IMR-90 (cell line): ENCODE data around the gene ASF1A. TPM values are rescaled to one million over a fixed set of nuclear protein-coding genes. Genes with fewer than 3 reads are reported as not detected.

ENCODE experiments used
- ATAC-seq: fragments of 200-7000 bp; cut with Tn5 transposase; 2 replicates; pipeline ENCODE4 v1.9.1; 2020; ENCODE audit warnings: low read depth, mild to moderate bottlenecking, moderate library complexity
- BruUV-seq: library from RNA; stranded (reverse); fragments of 400-500 nt; replicated peaks from 2 replicates; lab custom pipeline; 2021; lab: Mats Ljungman, UMichigan
- CTCF ChIA-PET: fragments of 300-600 bp; formaldehyde crosslinking; extraction: SDS; loops from one replicate; lab custom pipeline; 2021; ENCODE audit warnings: antibody characterized with exemption; lab: Yijun Ruan, JAX
- POLR2A ChIA-PET: fragments of 300-600 bp; sonication (Branson Sonifier 250); formaldehyde crosslinking; loops from one replicate; lab custom pipeline; 2022; ENCODE audit warnings: antibody characterized with exemption; ENCODE audit not compliant: unreplicated experiment; lab: Charles Lee
- DNase-seq: peaks from one replicate; pipeline ENCODE4 v3.0.0; 2013
- H2AFZ ChIP-seq: replicated peaks from 2 replicates; pipeline ENCODE3; 2013; ENCODE audit warnings: low read length, mild to moderate bottlenecking; ENCODE audit not compliant: poor library complexity
- H2AK5ac ChIP-seq: 2 replicates; pipeline ENCODE4 v1.6.1; 2013; ENCODE audit warnings: low read depth, low read length, inconsistent platforms
- H2AK9ac ChIP-seq: replicated peaks from 2 replicates; pipeline ENCODE3; 2013; ENCODE audit warnings: mild to moderate bottlenecking, low read depth, low read length, moderate library complexity; ENCODE audit not compliant: poor library complexity
- H2BK120ac ChIP-seq: 2 replicates; pipeline ENCODE4 v1.6.1; 2013; ENCODE audit warnings: low read depth, low read length, inconsistent platforms
- H2BK15ac ChIP-seq: 3 replicates; pipeline ENCODE4 v1.6.1; 2013; ENCODE audit warnings: low read depth, low read length, inconsistent platforms
- H2BK20ac ChIP-seq: 2 replicates; pipeline ENCODE4 v1.6.1; 2013; ENCODE audit warnings: low read depth, mild to moderate bottlenecking, inconsistent platforms, low read length, moderate library complexity
- H2BK5ac ChIP-seq: 2 replicates; pipeline ENCODE4 v1.6.1; 2013; ENCODE audit warnings: mild to moderate bottlenecking, low read depth, low read length, inconsistent platforms; ENCODE audit not compliant: poor library complexity, severe bottlenecking
- H3K14ac ChIP-seq: replicated peaks from 2 replicates; pipeline ENCODE4 v1.6.1; 2013; ENCODE audit warnings: low read depth, low read length, inconsistent platforms
- H3K18ac ChIP-seq: 2 replicates; pipeline ENCODE4 v1.6.1; 2013; ENCODE audit warnings: low read depth, low read length, control low read depth
- H3K23ac ChIP-seq: 2 replicates; pipeline ENCODE4 v1.6.1; 2013; ENCODE audit warnings: low read depth, low read length, inconsistent platforms
- H3K27ac ChIP-seq: 2 replicates; pipeline ENCODE4 v1.5.1; 2013; ENCODE audit warnings: mild to moderate bottlenecking, control low read depth, low read length; ENCODE audit not compliant: insufficient read depth
- H3K27me3 ChIP-seq: 2 replicates; pipeline ENCODE4 v1.6.1; 2013; ENCODE audit warnings: low read length; ENCODE audit not compliant: control insufficient read depth, insufficient read depth
- H3K36me3 ChIP-seq: 2 replicates; pipeline ENCODE4 v1.6.1; 2013; ENCODE audit warnings: low read length, mixed read lengths; ENCODE audit not compliant: control insufficient read depth, insufficient read depth
- H3K4ac ChIP-seq: 2 replicates; pipeline ENCODE4 v1.6.1; 2013; ENCODE audit warnings: low read depth, low read length, inconsistent platforms
- H3K4me1 ChIP-seq: 2 replicates; pipeline ENCODE4 v1.6.1; 2013; ENCODE audit warnings: low read length, mixed read lengths; ENCODE audit not compliant: control insufficient read depth, insufficient read depth
- H3K4me2 ChIP-seq: 2 replicates; pipeline ENCODE4 v1.6.1; 2013; ENCODE audit warnings: low read depth, mild to moderate bottlenecking, control low read depth, low read length, moderate library complexity
- H3K4me3 ChIP-seq: 2 replicates; pipeline ENCODE4 v1.5.1; 2013; ENCODE audit warnings: low read depth, mild to moderate bottlenecking, control low read depth, low read length, moderate library complexity; ENCODE audit not compliant: insufficient read depth
- H3K56ac ChIP-seq: 2 replicates; pipeline ENCODE4 v1.6.1; 2013; ENCODE audit warnings: low read length, inconsistent platforms; ENCODE audit not compliant: insufficient read depth; ENCODE audit errors: extremely low read depth
- H3K79me1 ChIP-seq, 2 experiments: 2 replicates each; pipeline ENCODE4 v1.6.1; 2013; ENCODE audit warnings: low read length in 2 of 2, inconsistent platforms in 1 of 2, low read depth in 1 of 2
- H3K9ac ChIP-seq: 2 replicates; pipeline ENCODE4 v1.6.1; 2013; ENCODE audit warnings: low read depth, low read length, control low read depth
- H3K9me1 ChIP-seq: 2 replicates; pipeline ENCODE4 v1.6.1; 2013; ENCODE audit warnings: low read length, inconsistent platforms; ENCODE audit not compliant: insufficient read depth
- H3K9me3 ChIP-seq: 2 replicates; pipeline ENCODE4 v1.6.1; 2013; ENCODE audit warnings: low read length; ENCODE audit not compliant: control insufficient read depth, insufficient read depth
- H4K20me1 ChIP-seq: 2 replicates; pipeline ENCODE4 v1.6.1; 2013; ENCODE audit warnings: low read length, inconsistent platforms; ENCODE audit not compliant: insufficient read depth
- H4K5ac ChIP-seq: 2 replicates; pipeline ENCODE4 v1.6.1; 2013; ENCODE audit warnings: mild to moderate bottlenecking, low read depth, low read length, control low read depth
- H4K8ac ChIP-seq, 2 experiments: 2 replicates each; pipeline ENCODE4 v1.6.1; 2013; ENCODE audit warnings: low read depth in 2 of 2, low read length in 2 of 2, control low read depth in 1 of 2, inconsistent platforms in 1 of 2
- H4K91ac ChIP-seq: 2 replicates; pipeline ENCODE4 v1.6.1; 2013; ENCODE audit warnings: low read depth, low read length, inconsistent platforms; ENCODE audit not compliant: insufficient read depth
- BHLHE40 ChIP-seq: fragments of 150-350 bp; IDR thresholded peaks from 2 replicates; pipeline ENCODE4 v1.6.1; 2016; ENCODE audit warnings: mild to moderate bottlenecking, low read depth, low read length
- FOS ChIP-seq: fragments of 150-350 bp; IDR thresholded peaks from 2 replicates; pipeline ENCODE4 v1.6.1; 2016; ENCODE audit warnings: low read depth, low read length
- RAD21 ChIP-seq: IDR thresholded peaks from 2 replicates; pipeline ENCODE4 v1.6.1; 2012; ENCODE audit warnings: low read length, improper control_type of control experiment
- RCOR1 ChIP-seq: IDR thresholded peaks from 2 replicates; pipeline ENCODE4 v1.6.1; 2012; ENCODE audit warnings: mild to moderate bottlenecking, low read length, improper control_type of control experiment; ENCODE audit not compliant: insufficient replicate concordance
- WGBS, 2 experiments: methylation state at CpG; one replicate each; pipeline versions ENCODE4 v1.1.5 to v1.1.7; 2013; ENCODE audit warnings: missing lambda C conversion rate in 2 of 2; ENCODE audit not compliant: insufficient read length in 1 of 2; ENCODE audit errors: extremely low coverage in 2 of 2; 5-methylcytosine and 5-hydroxymethylcytosine counted together
- dilution Hi-C: fragments of 300-500 bp; cut with HindIII; formaldehyde crosslinking; loops from one replicate; pipeline ENCODE4 v1.14.3; 2018; ENCODE audit warnings: low sequenced_read_pairs; ENCODE audit not compliant: unreplicated experiment
- in situ Hi-C: fragments of 300-500 bp; cut with MboI; formaldehyde crosslinking; loops from 3 replicates; pipeline ENCODE4 v1.14.3; 2019; ENCODE audit warnings: low sequenced_read_pairs, inconsistent platforms, mixed read lengths
- intact Hi-C: fragments of 100-400 bp; cut with micrococcal nuclease; formaldehyde crosslinking; loops from 2 replicates; pipeline ENCODE4 v1.10.0; 2022
- polyA plus RNA-seq, 3 experiments: library from polyadenylated mRNA; depleted of rRNA; stranded (reverse); fragments of >200 nt; gene quantifications; 2 replicates each; pipeline ENCODE4 v1.2.3, GENCODE V29; 2012; ENCODE audit warnings: low replicate concordance in 1 of 3
- total RNA-seq: library from RNA; depleted of rRNA; stranded (reverse); fragments of >200 nt; gene quantifications from 2 replicates; pipeline ENCODE4 v1.2.3, GENCODE V29; 2012
- TF ChIP-seq, protein P1 (sequence below): fragments of 150-350 bp; IDR thresholded peaks from 2 replicates; pipeline ENCODE4 v1.6.1; 2016; ENCODE audit warnings: low read depth, mild to moderate bottlenecking, low read length, moderate library complexity, borderline replicate concordance
- TF ChIP-seq, protein P2 (sequence below): conservative IDR thresholded peaks from 2 replicates; pipeline ENCODE4 v1.5.1; 2012; ENCODE audit warnings: mild to moderate bottlenecking, low read depth, low read length, improper control_type of control experiment

ASF1A gene
- total and polyA plus RNA-seq, 2 of the 4 experiments (the other 2 are of a cell fraction) = 10.1 to 11.1 TPM

DNA sequence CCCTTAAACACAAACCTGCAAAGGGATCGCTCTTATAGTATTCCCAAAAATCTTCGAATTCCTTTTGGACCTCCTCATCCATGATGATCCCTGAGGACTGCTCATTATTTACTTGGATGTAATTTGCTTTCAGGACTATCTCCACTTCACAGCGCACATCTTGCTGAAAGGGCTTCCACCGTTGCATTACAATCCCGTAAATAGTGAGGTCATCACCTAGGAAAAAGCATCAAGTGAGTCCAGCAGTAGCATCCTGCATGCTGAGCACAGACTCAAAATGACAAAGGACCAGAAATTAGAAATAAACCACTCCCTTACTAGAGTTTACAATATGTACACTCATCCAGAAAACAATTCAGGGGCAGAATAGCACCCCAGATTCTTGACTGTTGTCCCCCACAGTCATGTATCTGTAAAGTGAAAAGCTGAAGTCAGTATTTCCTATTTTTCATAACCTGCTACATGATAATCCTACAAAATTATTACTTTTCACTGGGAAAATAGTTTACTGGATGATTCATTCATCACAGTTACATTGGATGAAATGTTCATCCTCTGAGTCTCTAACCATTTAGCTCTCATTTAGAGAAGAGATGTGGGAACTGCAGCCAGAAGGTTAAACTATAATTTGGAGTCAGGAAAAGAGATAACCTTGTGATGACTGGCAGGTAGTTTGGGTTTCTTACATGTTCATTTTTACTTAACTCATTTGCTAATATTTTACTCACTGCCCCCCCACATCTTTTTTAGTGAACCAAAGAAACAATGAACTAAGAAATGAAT lies 23.8 kb downstream of the ASF1A start:
- Histone ChIP-seq H4K91ac (no peak overlapping the region), H3K4me1 (0 out of 2 replicates have a peak, but pooled peaks cover 2% of the 10 kb centered on the region), H3K14ac (no peak overlapping the region), H3K36me3 (peaks cover 19% of the 10 kb centered on the region), H4K20me1 (no peaks in the 10 kb centered on the region), H3K27ac (no peak overlapping the region), H3K56ac (no peak overlapping the region), H2BK5ac (no peak overlapping the region), H3K23ac (no peak overlapping the region), H3K4ac (no peak overlapping the region), H2BK15ac (no peak overlapping the region), H3K9me3 (no peaks in the 10 kb centered on the region), H3K27me3 (no peaks in the 10 kb centered on the region), H3K79me1 (no peaks in the 10 kb centered on the region), H3K4me3 (no peak overlapping the region), H4K5ac (no peak overlapping the region), H2AFZ (no peak overlapping the region), H2BK120ac (no peak overlapping the region), H3K9me1 (peaks cover 3% of the 10 kb centered on the region; the same call in 1 of the 2 replicates), H3K9ac (no peak overlapping the region), H2AK5ac (no peak overlapping the region), H4K8ac (no peak overlapping the region), H2BK20ac (no peak overlapping the region), H2AK9ac (no peak overlapping the region), H3K18ac (no peak overlapping the region), H3K4me2 (no peak overlapping the region)
- TF ChIP-seq, protein P1, sequence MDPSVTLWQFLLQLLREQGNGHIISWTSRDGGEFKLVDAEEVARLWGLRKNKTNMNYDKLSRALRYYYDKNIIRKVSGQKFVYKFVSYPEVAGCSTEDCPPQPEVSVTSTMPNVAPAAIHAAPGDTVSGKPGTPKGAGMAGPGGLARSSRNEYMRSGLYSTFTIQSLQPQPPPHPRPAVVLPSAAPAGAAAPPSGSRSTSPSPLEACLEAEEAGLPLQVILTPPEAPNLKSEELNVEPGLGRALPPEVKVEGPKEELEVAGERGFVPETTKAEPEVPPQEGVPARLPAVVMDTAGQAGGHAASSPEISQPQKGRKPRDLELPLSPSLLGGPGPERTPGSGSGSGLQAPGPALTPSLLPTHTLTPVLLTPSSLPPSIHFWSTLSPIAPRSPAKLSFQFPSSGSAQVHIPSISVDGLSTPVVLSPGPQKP = no peak
- TF ChIP-seq, protein P2, sequence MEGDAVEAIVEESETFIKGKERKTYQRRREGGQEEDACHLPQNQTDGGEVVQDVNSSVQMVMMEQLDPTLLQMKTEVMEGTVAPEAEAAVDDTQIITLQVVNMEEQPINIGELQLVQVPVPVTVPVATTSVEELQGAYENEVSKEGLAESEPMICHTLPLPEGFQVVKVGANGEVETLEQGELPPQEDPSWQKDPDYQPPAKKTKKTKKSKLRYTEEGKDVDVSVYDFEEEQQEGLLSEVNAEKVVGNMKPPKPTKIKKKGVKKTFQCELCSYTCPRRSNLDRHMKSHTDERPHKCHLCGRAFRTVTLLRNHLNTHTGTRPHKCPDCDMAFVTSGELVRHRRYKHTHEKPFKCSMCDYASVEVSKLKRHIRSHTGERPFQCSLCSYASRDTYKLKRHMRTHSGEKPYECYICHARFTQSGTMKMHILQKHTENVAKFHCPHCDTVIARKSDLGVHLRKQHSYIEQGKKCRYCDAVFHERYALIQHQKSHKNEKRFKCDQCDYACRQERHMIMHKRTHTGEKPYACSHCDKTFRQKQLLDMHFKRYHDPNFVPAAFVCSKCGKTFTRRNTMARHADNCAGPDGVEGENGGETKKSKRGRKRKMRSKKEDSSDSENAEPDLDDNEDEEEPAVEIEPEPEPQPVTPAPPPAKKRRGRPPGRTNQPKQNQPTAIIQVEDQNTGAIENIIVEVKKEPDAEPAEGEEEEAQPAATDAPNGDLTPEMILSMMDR = no peak
- TF ChIP-seq RAD21 (no peak), FOS (no peak), BHLHE40 (no peak), RCOR1 (no peak)
- in situ Hi-C loops = no loop called here
- intact Hi-C loops = no loop called here
- POLR2A ChIA-PET = no interaction called here
- dilution Hi-C loops = no loop called here
- ATAC-seq (peak; percentile 74), DNase-seq (peak; percentile 39)
- no TSS peak for BruUV-seq
- CTCF ChIA-PET = no interaction called here
- no CpG with 5 or more reads among the region's 5 CpGs for WGBS, 2 experiments
